ENCODE results near the gene GRIN2A. TPM values are rescaled to one million over a fixed set of nuclear protein-coding genes. Genes with fewer than 3 reads are reported as not detected.

GRIN2A gene
- total RNA-seq, 2 donors from 2014 or later: 0.26 to 21.4 TPM

GRCh38 chr16:9808210-9808609, 374.0 kb downstream of the GRIN2A start:
- H3K9me3 ChIP-seq: no peaks in the 10 kb centered on the region
- no peaks in the 10 kb centered on the region for H3K27me3 ChIP-seq
- H3K36me3 ChIP-seq (replicated peaks in 1 of 2; ENCODE audit: insufficient read depth in 1 of 2, low read depth in 2 of 2): no peaks in the 10 kb centered on the region
- H3K27ac ChIP-seq: no peak overlapping the region
- DNase-seq: no peak
- intact Hi-C loops (cut with DNase I): no loop called here
- no peak for ATAC-seq
- WGBS, 2 donors: 77 to 82% methylated on average over 5 of the region's 5 CpGs
- TF ChIP-seq CTCF (IDR thresholded peaks at IDR 0.05): no peak
- TF ChIP-seq POLR2A (IDR thresholded peaks at IDR 0.05): no peak
- no peak overlapping the region for H3K4me3 ChIP-seq
- no peaks in the 10 kb centered on the region for H3K4me1 ChIP-seq

GRCh38 chr16:9807302-9807701, 374.9 kb downstream of the GRIN2A start:
- 82 to 85% methylated on average over 3 of the region's 3 CpGs for WGBS, 2 donors
- no peaks in the 10 kb centered on the region for H3K36me3 ChIP-seq (replicated peaks in 1 of 2; ENCODE audit: insufficient read depth in 1 of 2, low read depth in 2 of 2)
- DNase-seq (no peak), ATAC-seq (no peak)
- no peaks in the 10 kb centered on the region for H3K27me3 ChIP-seq
- H3K9me3 ChIP-seq: no peaks in the 10 kb centered on the region
- TF ChIP-seq POLR2A (IDR thresholded peaks at IDR 0.05) (no peak), CTCF (IDR thresholded peaks at IDR 0.05) (no peak)
- H3K27ac ChIP-seq: no peak overlapping the region
- no peak overlapping the region for H3K4me3 ChIP-seq
- no peaks in the 10 kb centered on the region for H3K4me1 ChIP-seq
- intact Hi-C loops (cut with DNase I): no loop called here

- Histone ChIP-seq H3K4me1 (no peaks in the 10 kb centered on the region), H3K9me3 (no peaks in the 10 kb centered on the region), H3K27me3 (no peaks in the 10 kb centered on the region), H3K36me3 (replicated peaks in 1 of 2; ENCODE audit: insufficient read depth in 1 of 2, low read depth in 2 of 2) (no peaks in the 10 kb centered on the region), H3K4me3 (no peak overlapping the region), H3K27ac (no peak overlapping the region)
- intact Hi-C loops (cut with DNase I): no loop called here
- no peak for TF ChIP-seq POLR2A (IDR thresholded peaks at IDR 0.05)
- no peak for TF ChIP-seq CTCF (IDR thresholded peaks at IDR 0.05)
- ATAC-seq (no peak), DNase-seq (no peak)
- WGBS, 2 donors: 81 to 86% methylated on average over 2 of the region's 2 CpGs
Observed at GRCh38 chr16:9805109-9805508, 377.1 kb downstream of the GRIN2A start.

GRCh38 chr16:9802160-9802559, 380.1 kb downstream of the GRIN2A start:
- 88 to 95% methylated on average over 1 of the region's 1 CpG for WGBS, 2 donors
- ATAC-seq: no peak
- Histone ChIP-seq H3K4me3 (no peak overlapping the region), H3K27me3 (no peaks in the 10 kb centered on the region), H3K4me1 (no peaks in the 10 kb centered on the region), H3K36me3 (replicated peaks in 1 of 2; ENCODE audit: insufficient read depth in 1 of 2, low read depth in 2 of 2) (no peaks in the 10 kb centered on the region), H3K27ac (no peak overlapping the region), H3K9me3 (no peaks in the 10 kb centered on the region)
- no peak for DNase-seq
- intact Hi-C loops (cut with DNase I): no loop called here
- TF ChIP-seq POLR2A (IDR thresholded peaks at IDR 0.05) (no peak), CTCF (IDR thresholded peaks at IDR 0.05) (no peak)

- 75 to 90% methylated on average over 1 of the region's 1 CpG for WGBS, 2 donors
- no peaks in the 10 kb centered on the region for H3K36me3 ChIP-seq (replicated peaks in 1 of 2; ENCODE audit: insufficient read depth in 1 of 2, low read depth in 2 of 2)
- no peaks in the 10 kb centered on the region for H3K27me3 ChIP-seq
- H3K4me1 ChIP-seq: no peaks in the 10 kb centered on the region
- no peak overlapping the region for H3K4me3 ChIP-seq
- intact Hi-C loops (cut with DNase I): no loop called here
- DNase-seq (no peak), ATAC-seq (no peak)
- TF ChIP-seq POLR2A (IDR thresholded peaks at IDR 0.05) (no peak), CTCF (IDR thresholded peaks at IDR 0.05) (no peak)
- H3K27ac ChIP-seq: no peak overlapping the region
- no peaks in the 10 kb centered on the region for H3K9me3 ChIP-seq
Observed at GRCh38 chr16:9801651-9802050, 380.6 kb downstream of the GRIN2A start.

Measured in body of pancreas (tissue), 4 donors.